ENCODE data around the gene LRRC17. TPM values are rescaled to one million over a fixed set of nuclear protein-coding genes. Genes with fewer than 3 reads are reported as not detected.

LRRC17 gene
- total RNA-seq, 4 donors from 2014 or later: 1.1 to 4.5 (median 3.1) TPM

GRCh38 chr7:102991077-102991539, 78.3 kb downstream of the LRRC17 start:
- Histone ChIP-seq H3K9me3 (no peaks in the 10 kb centered on the region), H3K27me3 (no peaks in the 10 kb centered on the region), H3K27ac (no peak overlapping the region), H3K4me1 (peaks cover 11% of the 10 kb centered on the region), H3K4me3 (no peak overlapping the region), H3K36me3 (no peaks in the 10 kb centered on the region)
- DNase-seq (ENCODE audit: low spot score in 2 of 2): no peak
- TF ChIP-seq POLR2A (IDR thresholded peaks at IDR 0.05): no peak
- no peak for TF ChIP-seq EP300 (IDR thresholded peaks at IDR 0.05)
- TF ChIP-seq, protein P1, sequence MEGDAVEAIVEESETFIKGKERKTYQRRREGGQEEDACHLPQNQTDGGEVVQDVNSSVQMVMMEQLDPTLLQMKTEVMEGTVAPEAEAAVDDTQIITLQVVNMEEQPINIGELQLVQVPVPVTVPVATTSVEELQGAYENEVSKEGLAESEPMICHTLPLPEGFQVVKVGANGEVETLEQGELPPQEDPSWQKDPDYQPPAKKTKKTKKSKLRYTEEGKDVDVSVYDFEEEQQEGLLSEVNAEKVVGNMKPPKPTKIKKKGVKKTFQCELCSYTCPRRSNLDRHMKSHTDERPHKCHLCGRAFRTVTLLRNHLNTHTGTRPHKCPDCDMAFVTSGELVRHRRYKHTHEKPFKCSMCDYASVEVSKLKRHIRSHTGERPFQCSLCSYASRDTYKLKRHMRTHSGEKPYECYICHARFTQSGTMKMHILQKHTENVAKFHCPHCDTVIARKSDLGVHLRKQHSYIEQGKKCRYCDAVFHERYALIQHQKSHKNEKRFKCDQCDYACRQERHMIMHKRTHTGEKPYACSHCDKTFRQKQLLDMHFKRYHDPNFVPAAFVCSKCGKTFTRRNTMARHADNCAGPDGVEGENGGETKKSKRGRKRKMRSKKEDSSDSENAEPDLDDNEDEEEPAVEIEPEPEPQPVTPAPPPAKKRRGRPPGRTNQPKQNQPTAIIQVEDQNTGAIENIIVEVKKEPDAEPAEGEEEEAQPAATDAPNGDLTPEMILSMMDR (IDR thresholded peaks at IDR 0.05): no peak
- TF ChIP-seq POLR2AphosphoS5 (IDR thresholded peaks at IDR 0.05): no peak

DNA sequence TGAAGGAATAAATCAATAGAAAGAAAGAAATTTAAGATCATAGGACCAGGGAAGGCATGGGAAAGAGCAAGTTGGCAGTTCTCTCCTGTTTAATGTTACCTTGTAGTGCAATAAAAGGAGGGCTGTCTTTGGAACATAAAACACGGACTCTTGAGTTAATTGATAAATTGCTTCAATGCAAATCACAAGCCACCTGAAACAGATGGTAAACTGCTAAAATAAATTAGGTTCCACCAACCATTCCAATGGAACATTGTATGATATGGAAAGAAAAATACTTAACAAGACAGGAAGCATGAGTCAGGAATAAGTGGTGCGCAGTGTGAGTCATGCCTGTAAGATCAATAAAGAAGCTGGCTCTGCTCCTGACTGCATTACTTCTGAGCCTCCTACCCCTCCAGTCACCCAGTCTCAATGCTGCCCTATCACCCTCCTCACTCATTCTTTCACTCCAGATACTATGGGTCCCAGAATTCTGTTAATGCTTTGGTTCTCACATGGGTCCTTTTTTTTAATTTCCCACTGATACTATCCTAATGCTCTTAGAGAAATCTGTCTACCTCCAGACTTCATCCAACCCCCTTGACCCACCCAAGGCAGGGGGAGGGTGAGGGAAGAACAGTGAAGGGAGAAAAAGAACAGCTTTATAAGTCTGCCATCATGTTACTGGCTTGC, 78.9 kb downstream of the LRRC17 start:
- Histone ChIP-seq H3K4me3 (no peak overlapping the region), H3K9me3 (no peaks in the 10 kb centered on the region), H3K4me1 (peaks cover 11% of the 10 kb centered on the region), H3K36me3 (no peaks in the 10 kb centered on the region), H3K27ac (no peak overlapping the region), H3K27me3 (no peaks in the 10 kb centered on the region)
- TF ChIP-seq POLR2A (IDR thresholded peaks at IDR 0.05) (no peak), POLR2AphosphoS5 (IDR thresholded peaks at IDR 0.05) (no peak)
- TF ChIP-seq, protein P1 (IDR thresholded peaks at IDR 0.05): no peak
- no peak for DNase-seq (ENCODE audit: low spot score in 2 of 2)
- WGBS: 57% methylated on average over 2 of the region's 2 CpGs

DNA sequence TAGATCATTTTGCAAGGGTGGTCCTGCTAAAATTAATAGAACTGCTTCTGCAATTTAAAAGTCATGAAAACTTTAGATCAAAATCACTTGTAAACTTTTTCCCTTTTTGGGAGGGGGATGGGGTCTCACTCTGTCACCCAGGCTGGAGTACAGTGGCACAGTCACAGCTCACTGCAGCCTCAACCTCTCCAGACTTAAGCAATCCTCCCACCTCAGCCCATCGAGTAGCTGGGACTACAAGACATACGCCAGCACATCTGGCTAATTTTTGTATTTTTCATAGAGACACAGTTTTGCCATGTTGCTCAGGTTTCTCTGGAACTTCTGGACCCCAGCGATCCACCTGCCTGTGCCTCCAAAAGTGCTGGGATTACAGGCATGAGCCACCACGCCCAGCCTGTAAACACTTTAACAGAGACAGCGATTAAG, 79.7 kb downstream of the LRRC17 start:
- no peak for DNase-seq (ENCODE audit: low spot score in 2 of 2)
- Histone ChIP-seq H3K27ac (no peak overlapping the region), H3K9me3 (no peaks in the 10 kb centered on the region), H3K4me1 (peaks cover 11% of the 10 kb centered on the region), H3K27me3 (no peaks in the 10 kb centered on the region), H3K4me3 (no peak overlapping the region), H3K36me3 (no peaks in the 10 kb centered on the region)
- 82% methylated on average over 5 of the region's 5 CpGs for WGBS
- TF ChIP-seq, protein P1 (IDR thresholded peaks at IDR 0.05): no peak
- TF ChIP-seq EP300 (IDR thresholded peaks at IDR 0.05): no peak

DNA sequence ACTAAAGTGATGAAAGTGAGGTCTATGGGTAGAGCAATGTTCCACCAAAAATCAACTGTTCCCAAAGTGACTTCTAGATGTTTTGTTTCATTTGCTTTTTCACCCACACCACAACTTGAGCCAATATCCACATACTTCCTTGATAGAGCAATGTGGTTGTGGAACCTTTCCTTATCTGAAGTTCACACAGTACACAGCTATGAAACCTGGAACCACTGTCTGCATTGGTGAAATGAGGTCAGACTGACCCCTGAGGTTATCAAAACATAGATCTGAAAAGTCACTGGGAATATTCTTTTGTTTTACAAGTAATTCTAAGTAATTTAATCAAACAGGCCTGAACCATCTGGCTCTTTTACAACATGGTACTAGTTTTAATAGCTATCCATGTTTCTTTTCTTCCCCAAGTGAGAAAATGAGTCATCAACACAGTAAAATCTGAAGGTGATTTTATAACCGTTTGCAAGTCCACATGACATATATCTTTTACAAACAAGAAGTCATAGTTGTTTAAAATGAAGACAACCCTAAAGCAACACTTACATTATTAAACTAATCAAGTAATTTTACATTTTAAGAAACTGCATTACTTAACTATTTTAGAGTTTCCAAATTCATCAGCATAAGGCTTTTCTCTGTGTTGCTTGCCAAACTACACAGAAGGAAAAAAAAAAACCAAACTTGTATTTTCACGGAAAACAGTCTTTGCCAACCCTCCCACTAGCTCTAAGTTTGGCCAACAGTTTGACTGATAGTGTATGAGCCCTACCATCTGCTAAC, 80.3 kb downstream of the LRRC17 start:
- Histone ChIP-seq H3K9me3 (no peaks in the 10 kb centered on the region), H3K36me3 (no peaks in the 10 kb centered on the region), H3K4me3 (no peak overlapping the region), H3K27ac (no peak overlapping the region), H3K4me1 (peaks cover 11% of the 10 kb centered on the region), H3K27me3 (no peaks in the 10 kb centered on the region)
- WGBS: 11% methylated on average over 2 of the region's 2 CpGs
- DNase-seq (ENCODE audit: low spot score in 2 of 2): no peak
- TF ChIP-seq EP300 (IDR thresholded peaks at IDR 0.05): no peak
- TF ChIP-seq POLR2A (IDR thresholded peaks at IDR 0.05): no peak
- TF ChIP-seq POLR2AphosphoS5 (IDR thresholded peaks at IDR 0.05): no peak
- TF ChIP-seq, protein P1 (IDR thresholded peaks at IDR 0.05): no peak

- DNase-seq (ENCODE audit: low spot score in 2 of 2): no peak
- Histone ChIP-seq H3K4me1 (peaks cover 11% of the 10 kb centered on the region), H3K9me3 (no peaks in the 10 kb centered on the region), H3K4me3 (no peak overlapping the region), H3K36me3 (no peaks in the 10 kb centered on the region), H3K27ac (no peak overlapping the region), H3K27me3 (no peaks in the 10 kb centered on the region)
- no peak for TF ChIP-seq EP300 (IDR thresholded peaks at IDR 0.05)
- no peak for TF ChIP-seq POLR2A (IDR thresholded peaks at IDR 0.05)
- 6% methylated on average over 1 of the region's 1 CpG for WGBS
Observed at GRCh38 chr7:102993718-102994029, 80.9 kb downstream of the LRRC17 start.

Data from suprapubic skin (tissue), 4 donors.